HuH-7.5 (cell line): Measurements from ENCODE around the gene BAIAP2L1.
"Not testable (repeated sequence)": the region's sequence is repeated elsewhere in the genome, so short reads cannot be mapped to it uniquely, and the experiment has no call there.

ENCODE experiments used
- DNase-seq: peaks from one replicate; pipeline ENCODE4 v3.0.0; 2011; ENCODE audit warnings: low spot score

BAIAP2L1 gene

GRCh38 chr7:98398567-98399372 lies 2.1 kb downstream of the BAIAP2L1 start:
- DNase-seq = no peak

GRCh38 chr7:98396768-98397167 lies 4.1 kb downstream of the BAIAP2L1 start:
- DNase-seq = no peak

- DNase-seq = no peak
Observed at GRCh38 chr7:98395951-98396350, 4.9 kb downstream of the BAIAP2L1 start.

- DNase-seq = no peak
Observed at GRCh38 chr7:98395481-98395880, 5.4 kb downstream of the BAIAP2L1 start.

GRCh38 chr7:98394377-98394836 lies 6.5 kb downstream of the BAIAP2L1 start:
- no peak for DNase-seq

- DNase-seq = no peak
Observed at GRCh38 chr7:98387544-98388226, 13.2 kb downstream of the BAIAP2L1 start.

- DNase-seq = no peak
Observed at GRCh38 chr7:98387131-98387530, 13.8 kb downstream of the BAIAP2L1 start.

GRCh38 chr7:98385532-98385931 lies 15.4 kb downstream of the BAIAP2L1 start:
- not testable (repeated sequence) for DNase-seq

GRCh38 chr7:98378210-98378819 lies 22.6 kb downstream of the BAIAP2L1 start:
- no peak for DNase-seq

GRCh38 chr7:98376711-98377110 lies 24.2 kb downstream of the BAIAP2L1 start:
- DNase-seq = no peak

- no peak for DNase-seq
Observed at GRCh38 chr7:98375664-98376063, 25.2 kb downstream of the BAIAP2L1 start.

- no peak for DNase-seq
Observed at GRCh38 chr7:98374285-98374680, 26.6 kb downstream of the BAIAP2L1 start.

- DNase-seq = no peak
Observed at GRCh38 chr7:98372993-98373392, 27.9 kb downstream of the BAIAP2L1 start.

GRCh38 chr7:98369726-98370125 lies 31.2 kb downstream of the BAIAP2L1 start:
- no peak for DNase-seq

GRCh38 chr7:98368716-98369115 lies 32.2 kb downstream of the BAIAP2L1 start:
- DNase-seq = no peak

- DNase-seq = no peak
Observed at GRCh38 chr7:98366562-98366938, 34.3 kb downstream of the BAIAP2L1 start.

- no peak for DNase-seq
Observed at GRCh38 chr7:98365863-98366561, 34.9 kb downstream of the BAIAP2L1 start.

- no peak for DNase-seq
Observed at GRCh38 chr7:98364220-98364619, 36.7 kb downstream of the BAIAP2L1 start.

GRCh38 chr7:98362517-98362916 lies 38.4 kb downstream of the BAIAP2L1 start:
- DNase-seq = no peak

- DNase-seq = peak; percentile 27
Observed at GRCh38 chr7:98360221-98361130, 40.4 kb downstream of the BAIAP2L1 start.

- no peak for DNase-seq
Observed at GRCh38 chr7:98359395-98359794, 41.5 kb downstream of the BAIAP2L1 start.
